Measurements from ENCODE around the gene MYZAP.

MYZAP gene

DNA sequence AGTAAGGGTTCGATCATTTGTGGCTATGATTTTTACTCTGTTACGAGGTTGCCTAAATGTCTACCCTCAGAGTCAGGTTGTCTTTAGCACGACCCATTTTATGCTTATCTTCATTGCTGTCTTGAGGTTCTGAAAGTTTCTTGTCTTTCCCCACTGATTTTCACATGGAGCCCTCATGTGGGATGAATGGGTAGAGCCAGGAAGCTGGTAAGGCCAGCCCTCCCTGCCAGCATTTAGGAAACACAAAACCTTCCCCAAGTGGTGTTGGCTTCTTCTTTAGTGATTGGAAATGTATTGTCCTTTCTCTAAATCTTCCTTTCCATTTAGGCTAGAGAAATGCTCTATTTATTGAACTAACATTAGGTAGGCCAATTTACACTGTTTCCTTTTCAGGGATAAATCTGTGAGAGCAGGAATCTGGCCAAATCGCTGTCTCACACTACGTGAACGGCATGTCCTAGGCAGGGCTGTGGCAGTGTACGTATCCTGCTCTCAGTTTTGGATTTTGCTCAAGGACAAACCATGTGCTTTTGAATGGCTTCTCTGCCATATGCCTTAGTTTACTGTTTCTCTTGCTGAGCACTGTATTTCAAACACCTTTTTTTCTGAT, 43.7 kb downstream of the MYZAP start:
- Histone ChIP-seq H3K4me1 (ENCODE audit: control insufficient read depth in 1 of 2, insufficient read depth in 1 of 2, low read depth in 1 of 2, low read length in 1 of 2) (no peaks in the 10 kb centered on the region), H3K36me3 (no peaks in the 10 kb centered on the region), H3K27ac (no peak overlapping the region), H3K9me3 (no peaks in the 10 kb centered on the region), H3K4me3 (ENCODE audit: low read depth in 1 of 2, low read length in 1 of 2) (no peak overlapping the region), H3K27me3 (no peaks in the 10 kb centered on the region)
- TF ChIP-seq, protein P1, sequence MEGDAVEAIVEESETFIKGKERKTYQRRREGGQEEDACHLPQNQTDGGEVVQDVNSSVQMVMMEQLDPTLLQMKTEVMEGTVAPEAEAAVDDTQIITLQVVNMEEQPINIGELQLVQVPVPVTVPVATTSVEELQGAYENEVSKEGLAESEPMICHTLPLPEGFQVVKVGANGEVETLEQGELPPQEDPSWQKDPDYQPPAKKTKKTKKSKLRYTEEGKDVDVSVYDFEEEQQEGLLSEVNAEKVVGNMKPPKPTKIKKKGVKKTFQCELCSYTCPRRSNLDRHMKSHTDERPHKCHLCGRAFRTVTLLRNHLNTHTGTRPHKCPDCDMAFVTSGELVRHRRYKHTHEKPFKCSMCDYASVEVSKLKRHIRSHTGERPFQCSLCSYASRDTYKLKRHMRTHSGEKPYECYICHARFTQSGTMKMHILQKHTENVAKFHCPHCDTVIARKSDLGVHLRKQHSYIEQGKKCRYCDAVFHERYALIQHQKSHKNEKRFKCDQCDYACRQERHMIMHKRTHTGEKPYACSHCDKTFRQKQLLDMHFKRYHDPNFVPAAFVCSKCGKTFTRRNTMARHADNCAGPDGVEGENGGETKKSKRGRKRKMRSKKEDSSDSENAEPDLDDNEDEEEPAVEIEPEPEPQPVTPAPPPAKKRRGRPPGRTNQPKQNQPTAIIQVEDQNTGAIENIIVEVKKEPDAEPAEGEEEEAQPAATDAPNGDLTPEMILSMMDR (IDR thresholded peaks at IDR 0.05), result no peak

DNA sequence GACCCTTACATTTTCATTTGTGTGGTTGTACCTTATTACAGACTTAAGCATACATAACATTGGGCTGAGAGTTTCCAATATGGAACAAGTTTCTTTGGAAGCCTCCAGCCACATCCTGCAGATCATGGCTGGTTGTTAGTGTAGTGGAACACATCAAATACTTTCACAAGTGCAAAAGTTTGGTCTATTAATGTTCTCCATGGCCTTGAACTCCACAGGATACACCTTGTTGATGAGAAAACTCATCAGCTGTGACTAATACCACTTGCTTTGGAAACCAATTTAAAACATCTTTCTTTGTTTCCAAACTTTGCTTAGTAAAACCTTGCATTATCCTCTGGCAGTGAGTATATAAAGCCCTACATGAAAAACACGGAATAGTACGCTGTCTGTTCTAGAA, 46.1 kb downstream of the MYZAP start:
- no peaks in the 10 kb centered on the region for H3K36me3 ChIP-seq
- H3K9me3 ChIP-seq, result no peaks in the 10 kb centered on the region
- H3K4me3 ChIP-seq (ENCODE audit: low read depth in 1 of 2, low read length in 1 of 2), result no peak overlapping the region
- no peak overlapping the region for H3K27ac ChIP-seq
- peaks cover 3% of the 10 kb centered on the region for H3K27me3 ChIP-seq
- TF ChIP-seq, protein P1 (IDR thresholded peaks at IDR 0.05), result no peak
- no peaks in the 10 kb centered on the region for H3K4me1 ChIP-seq (ENCODE audit: control insufficient read depth in 1 of 2, insufficient read depth in 1 of 2, low read depth in 1 of 2, low read length in 1 of 2)

DNA sequence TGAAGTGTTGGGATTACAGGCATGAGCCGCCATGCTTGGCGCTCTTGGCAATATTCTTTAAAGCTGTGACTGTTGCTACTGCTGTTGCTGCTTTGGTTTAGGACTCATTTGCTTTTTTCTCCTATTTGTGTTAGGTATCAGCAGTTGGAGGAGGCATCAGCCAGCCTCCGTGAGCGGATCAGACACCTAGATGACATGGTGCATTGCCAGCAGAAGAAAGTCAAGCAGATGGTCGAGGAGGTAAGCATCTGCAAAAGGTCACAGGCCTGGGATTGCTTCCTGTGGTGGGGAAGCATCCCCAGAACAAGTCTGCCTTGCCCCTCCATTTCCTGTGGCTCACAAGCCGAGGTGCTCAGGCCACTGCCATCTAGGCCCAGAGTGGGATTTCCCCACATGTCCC, 47.6 kb downstream of the MYZAP start:
- peaks cover 3% of the 10 kb centered on the region for H3K27me3 ChIP-seq
- H3K4me1 ChIP-seq (ENCODE audit: control insufficient read depth in 1 of 2, insufficient read depth in 1 of 2, low read depth in 1 of 2, low read length in 1 of 2), result no peaks in the 10 kb centered on the region
- H3K36me3 ChIP-seq, result no peaks in the 10 kb centered on the region
- H3K27ac ChIP-seq, result no peak overlapping the region
- H3K4me3 ChIP-seq (ENCODE audit: low read depth in 1 of 2, low read length in 1 of 2), result no peak overlapping the region
- TF ChIP-seq, protein P1 (IDR thresholded peaks at IDR 0.05), result no peak
- no peaks in the 10 kb centered on the region for H3K9me3 ChIP-seq

DNA sequence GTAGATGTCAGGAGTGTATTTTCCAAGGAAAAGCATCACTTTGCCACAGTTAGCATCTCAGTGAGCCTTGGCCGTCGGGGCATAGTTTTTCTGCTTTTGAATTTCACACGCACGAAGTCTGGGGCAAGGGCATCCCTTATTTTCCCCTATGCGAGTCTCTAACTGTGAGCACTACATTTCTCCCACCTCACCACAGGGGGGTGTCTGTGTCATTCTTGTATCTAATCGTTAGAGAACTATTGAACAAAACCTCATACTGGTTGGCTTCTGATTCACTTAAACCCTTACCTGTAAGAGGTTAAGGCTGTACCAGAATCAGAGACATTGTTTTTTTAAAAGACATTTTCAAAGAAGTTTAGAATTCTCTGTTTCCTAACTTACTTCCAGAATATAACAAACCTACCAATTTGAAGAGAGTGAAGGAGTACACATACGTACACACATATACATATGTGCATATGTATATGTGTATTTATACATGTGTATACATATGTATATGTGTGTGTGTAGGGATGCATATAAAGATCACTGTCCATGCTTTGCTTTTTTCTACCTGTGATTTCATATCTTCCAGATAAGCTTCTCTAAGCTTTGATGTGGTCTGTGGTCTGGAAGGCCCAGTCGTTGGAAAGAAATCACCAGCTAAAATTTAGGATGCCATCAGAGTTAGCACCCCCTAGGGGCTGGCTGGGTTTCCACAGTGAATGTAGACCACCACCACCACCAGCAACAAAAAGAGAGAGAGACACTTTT, 49.4 kb downstream of the MYZAP start:
- Histone ChIP-seq H3K4me3 (ENCODE audit: low read depth in 1 of 2, low read length in 1 of 2) (no peak overlapping the region), H3K27ac (no peak overlapping the region), H3K36me3 (no peaks in the 10 kb centered on the region), H3K4me1 (ENCODE audit: control insufficient read depth in 1 of 2, insufficient read depth in 1 of 2, low read depth in 1 of 2, low read length in 1 of 2) (no peaks in the 10 kb centered on the region), H3K9me3 (no peaks in the 10 kb centered on the region), H3K27me3 (peaks cover 14% of the 10 kb centered on the region)
- TF ChIP-seq, protein P1 (IDR thresholded peaks at IDR 0.05), result no peak

DNA sequence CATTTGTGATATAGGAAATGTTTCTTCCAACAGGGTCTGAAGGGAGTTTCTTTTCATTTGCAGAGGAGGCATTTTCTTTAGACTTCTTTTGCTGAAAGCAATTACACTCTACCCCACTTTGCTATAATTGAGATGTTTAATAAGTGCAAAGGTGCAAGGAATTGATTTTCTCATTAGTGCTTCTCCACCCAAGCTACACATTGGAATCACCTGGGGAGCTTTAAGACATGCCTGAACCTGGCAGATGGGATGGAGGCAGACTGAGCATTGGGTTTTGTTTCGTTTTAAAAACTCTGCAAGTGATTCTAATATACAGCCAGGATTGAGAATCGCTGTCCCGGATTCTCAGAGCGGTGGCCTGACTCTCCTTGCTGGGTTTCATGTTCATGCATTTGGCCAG, 52.1 kb downstream of the MYZAP start:
- TF ChIP-seq, protein P1 (IDR thresholded peaks at IDR 0.05), result no peak
- H3K27me3 ChIP-seq, result peaks cover 14% of the 10 kb centered on the region
- no peaks in the 10 kb centered on the region for H3K36me3 ChIP-seq
- no peak overlapping the region for H3K27ac ChIP-seq
- no peaks in the 10 kb centered on the region for H3K9me3 ChIP-seq
- H3K4me3 ChIP-seq (ENCODE audit: low read depth in 1 of 2, low read length in 1 of 2), result no peak overlapping the region
- H3K4me1 ChIP-seq (ENCODE audit: control insufficient read depth in 1 of 2, insufficient read depth in 1 of 2, low read depth in 1 of 2, low read length in 1 of 2), result no peaks in the 10 kb centered on the region

Measured in neutrophil (primary cell).